Panc1 (cell line): ENCODE data around the gene SERTAD3. TPM values are rescaled to one million over a fixed set of nuclear protein-coding genes. Genes with fewer than 3 reads are reported as not detected.
A peak's percentile ranks its signal among the peaks of the same experiment; 100 is the strongest.

Experiments used
- ATAC-seq: fragments of 200-7000 bp; cut with Tn5 transposase; 2 replicates; pipeline ENCODE4 v1.9.1; 2020; ENCODE audit warnings: mild to moderate bottlenecking, moderate library complexity
- BruUV-seq: library from RNA; stranded (reverse); fragments of 400-500 nt; replicated peaks from 2 replicates; lab custom pipeline; 2021; lab: Mats Ljungman, UMichigan
- CTCF ChIA-PET: fragments of 300-600 bp; sonication (Branson Sonifier 250); formaldehyde crosslinking; loops from one replicate; lab custom pipeline; 2022; ENCODE audit warnings: antibody characterized with exemption; lab: Charles Lee
- POLR2A ChIA-PET: fragments of 300-600 bp; sonication (Branson Sonifier 250); formaldehyde crosslinking; loops from one replicate; lab custom pipeline; 2022; ENCODE audit warnings: antibody characterized with exemption; lab: Charles Lee
- DNase-seq: peaks from one replicate; pipeline ENCODE4 v3.0.0-alpha.2; 2010; ENCODE audit warnings: low read depth, low spot score
- H3K27ac ChIP-seq: 2 replicates; pipeline ENCODE4 v1.5.1; 2011; ENCODE audit warnings: mild to moderate bottlenecking, low read length, inconsistent platforms
- H3K27me3 ChIP-seq: fragments of 200-500 bp; sonication (Bioruptor generic); 2 replicates; pipeline ENCODE4 v1.6.0; 2014; ENCODE audit warnings: low read length, inconsistent platforms; ENCODE audit not compliant: control insufficient read depth, insufficient read depth
- H3K36me3 ChIP-seq: fragments of 200-500 bp; sonication (Bioruptor generic); 2 replicates; pipeline ENCODE4 v1.5.1; 2014; ENCODE audit warnings: inconsistent platforms, mild to moderate bottlenecking, low read length, moderate library complexity; ENCODE audit not compliant: control insufficient read depth, insufficient read depth
- H3K4me1 ChIP-seq: 2 replicates; pipeline ENCODE4 v1.5.1; 2011; ENCODE audit warnings: inconsistent platforms, mild to moderate bottlenecking, low read length, moderate library complexity; ENCODE audit not compliant: control insufficient read depth, insufficient read depth
- H3K4me3 ChIP-seq, 2 experiments: 2 replicates each; pipeline ENCODE4 v1.5.1; 2011 to 2012; ENCODE audit warnings: low read depth in 2 of 2, low read length in 2 of 2, mild to moderate bottlenecking in 2 of 2, inconsistent platforms in 1 of 2, moderate library complexity in 1 of 2
- H3K9me3 ChIP-seq: fragments of 200-500 bp; sonication (Bioruptor generic); 2 replicates; pipeline ENCODE4 v1.5.1; 2014; ENCODE audit warnings: low read depth, mild to moderate bottlenecking, inconsistent platforms, low read length, moderate library complexity; ENCODE audit not compliant: control insufficient read depth, insufficient read depth
- CTCF ChIP-seq: fragments of 450-650 bp; IDR thresholded peaks from 2 replicates; pipeline ENCODE4 v1.5.1; 2017; ENCODE audit warnings: mild to moderate bottlenecking
- POLR2AphosphoS5 ChIP-seq: IDR thresholded peaks from 2 replicates; pipeline ENCODE4 v1.6.1; 2012; ENCODE audit warnings: mild to moderate bottlenecking, low read depth, low read length, moderate library complexity
- SIN3A ChIP-seq: IDR thresholded peaks from 2 replicates; pipeline ENCODE4 v1.6.1; 2012; ENCODE audit warnings: low read depth, mild to moderate bottlenecking, low read length, moderate library complexity, borderline replicate concordance; ENCODE audit not compliant: insufficient read depth
- TCF7L2 ChIP-seq: IDR thresholded peaks from 2 replicates; pipeline ENCODE4 v1.6.1; 2011; ENCODE audit warnings: mild to moderate bottlenecking, low read depth, low read length, inconsistent platforms
- in situ Hi-C: cut with HindIII; loops from 2 replicates; pipeline ENCODE4 v1.10.0; 2016; ENCODE audit warnings: low sequenced_read_pairs, low pct_unique_long_range_greater_than_20kb
- intact Hi-C: fragments of 100-400 bp; cut with micrococcal nuclease; formaldehyde crosslinking; loops from one replicate; pipeline ENCODE4 v1.10.0; 2022; ENCODE audit not compliant: unreplicated experiment
- total RNA-seq: library from RNA; stranded (reverse); gene quantifications from one replicate; pipeline ENCODE4 v1.2.1, GENCODE V29; 2021; ENCODE audit not compliant: unreplicated experiment
- TF ChIP-seq, protein P1 (sequence below), 2 experiments: IDR thresholded peaks; 2 replicates each; pipeline ENCODE4 v1.6.1; 2011 to 2012; ENCODE audit warnings: low read depth in 2 of 2, control low read depth in 1 of 2, low read length in 1 of 2, mild to moderate bottlenecking in 1 of 2, moderate library complexity in 1 of 2; ENCODE audit not compliant: insufficient read depth in 1 of 2

SERTAD3 gene
- total RNA-seq, 1 experiment from 2014 or later: 35.7 TPM

- in situ Hi-C loops (no loop called here), intact Hi-C loops (no loop called here)
- BruUV-seq: no TSS peak
- TF ChIP-seq SIN3A (no peak), CTCF (no peak), TCF7L2 (no peak), POLR2AphosphoS5 (no peak)
- TF ChIP-seq, protein P1, sequence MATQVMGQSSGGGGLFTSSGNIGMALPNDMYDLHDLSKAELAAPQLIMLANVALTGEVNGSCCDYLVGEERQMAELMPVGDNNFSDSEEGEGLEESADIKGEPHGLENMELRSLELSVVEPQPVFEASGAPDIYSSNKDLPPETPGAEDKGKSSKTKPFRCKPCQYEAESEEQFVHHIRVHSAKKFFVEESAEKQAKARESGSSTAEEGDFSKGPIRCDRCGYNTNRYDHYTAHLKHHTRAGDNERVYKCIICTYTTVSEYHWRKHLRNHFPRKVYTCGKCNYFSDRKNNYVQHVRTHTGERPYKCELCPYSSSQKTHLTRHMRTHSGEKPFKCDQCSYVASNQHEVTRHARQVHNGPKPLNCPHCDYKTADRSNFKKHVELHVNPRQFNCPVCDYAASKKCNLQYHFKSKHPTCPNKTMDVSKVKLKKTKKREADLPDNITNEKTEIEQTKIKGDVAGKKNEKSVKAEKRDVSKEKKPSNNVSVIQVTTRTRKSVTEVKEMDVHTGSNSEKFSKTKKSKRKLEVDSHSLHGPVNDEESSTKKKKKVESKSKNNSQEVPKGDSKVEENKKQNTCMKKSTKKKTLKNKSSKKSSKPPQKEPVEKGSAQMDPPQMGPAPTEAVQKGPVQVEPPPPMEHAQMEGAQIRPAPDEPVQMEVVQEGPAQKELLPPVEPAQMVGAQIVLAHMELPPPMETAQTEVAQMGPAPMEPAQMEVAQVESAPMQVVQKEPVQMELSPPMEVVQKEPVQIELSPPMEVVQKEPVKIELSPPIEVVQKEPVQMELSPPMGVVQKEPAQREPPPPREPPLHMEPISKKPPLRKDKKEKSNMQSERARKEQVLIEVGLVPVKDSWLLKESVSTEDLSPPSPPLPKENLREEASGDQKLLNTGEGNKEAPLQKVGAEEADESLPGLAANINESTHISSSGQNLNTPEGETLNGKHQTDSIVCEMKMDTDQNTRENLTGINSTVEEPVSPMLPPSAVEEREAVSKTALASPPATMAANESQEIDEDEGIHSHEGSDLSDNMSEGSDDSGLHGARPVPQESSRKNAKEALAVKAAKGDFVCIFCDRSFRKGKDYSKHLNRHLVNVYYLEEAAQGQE (IDR thresholded peaks at IDR 0.05; ENCODE audit: insufficient read depth in 1 of 2, low read depth in 2 of 2, low read length in 1 of 2): no peak
- Histone ChIP-seq H3K4me1 (peaks cover 20% of the 10 kb centered on the region), H3K9me3 (no peaks in the 10 kb centered on the region), H3K4me3 (no peak overlapping the region), H3K36me3 (no peaks in the 10 kb centered on the region), H3K27ac (peak overlapping the region; percentile 66), H3K27me3 (no peaks in the 10 kb centered on the region)
- DNase-seq (no peak), ATAC-seq (no peak)
- ChIA-PET CTCF (interaction anchor here (0.6 to 0.7 kb wide), 3 partner anchors 21 to 107 kb away, joined by 3 to 6 read pairs (median 3); no protein-coding TSS in a partner anchor), POLR2A (interaction anchor here (0.5 kb wide), 1 partner anchor 48 kb away, joined by 3 read pairs; no protein-coding TSS in a partner anchor)
Measured at GRCh38 chr19:40416918-40417642, 27.1 kb downstream of the SERTAD3 start.

DNA sequence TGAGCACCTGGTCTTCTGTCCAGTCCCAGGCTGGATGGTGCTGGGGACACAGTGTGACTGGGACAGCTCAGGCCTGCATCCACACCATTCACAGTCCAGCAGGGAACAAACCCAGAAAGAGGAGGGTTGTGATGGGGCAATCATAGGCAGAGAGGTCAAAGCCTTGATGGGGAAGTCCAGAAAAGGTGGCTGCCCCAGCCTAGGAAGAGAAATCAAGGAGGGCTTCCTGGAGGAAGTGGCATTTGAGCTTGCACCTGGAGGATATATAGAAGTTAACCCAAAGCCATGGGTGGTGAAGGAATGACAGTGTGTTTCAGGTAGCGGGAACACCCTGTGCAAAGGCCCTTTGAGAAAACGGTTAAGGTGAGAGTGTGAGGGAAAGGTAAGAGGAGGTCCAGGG is 28.4 kb downstream of the SERTAD3 start:
- no TSS peak for BruUV-seq
- in situ Hi-C loops (no loop called here), intact Hi-C loops (no loop called here)
- no peak for TF ChIP-seq TCF7L2
- no peak for TF ChIP-seq SIN3A
- TF ChIP-seq, protein P1 (IDR thresholded peaks at IDR 0.05; ENCODE audit: insufficient read depth in 1 of 2, low read depth in 2 of 2, low read length in 1 of 2): no peak
- TF ChIP-seq CTCF: no peak
- no peak for TF ChIP-seq POLR2AphosphoS5
- DNase-seq: no peak
- H3K27me3 ChIP-seq: no peaks in the 10 kb centered on the region
- no peak overlapping the region for H3K4me3 ChIP-seq
- no peaks in the 10 kb centered on the region for H3K9me3 ChIP-seq
- ChIA-PET POLR2A (no interaction called here), CTCF (interaction anchor here (0.9 kb wide), 1 partner anchor 111 kb away, joined by 3 read pairs; no protein-coding TSS in a partner anchor)
- H3K36me3 ChIP-seq: no peaks in the 10 kb centered on the region
- no peak overlapping the region for H3K27ac ChIP-seq
- peaks cover 12% of the 10 kb centered on the region for H3K4me1 ChIP-seq
- ATAC-seq: no peak
